ENCODE results near the gene POLN.

Gene POLN

DNA sequence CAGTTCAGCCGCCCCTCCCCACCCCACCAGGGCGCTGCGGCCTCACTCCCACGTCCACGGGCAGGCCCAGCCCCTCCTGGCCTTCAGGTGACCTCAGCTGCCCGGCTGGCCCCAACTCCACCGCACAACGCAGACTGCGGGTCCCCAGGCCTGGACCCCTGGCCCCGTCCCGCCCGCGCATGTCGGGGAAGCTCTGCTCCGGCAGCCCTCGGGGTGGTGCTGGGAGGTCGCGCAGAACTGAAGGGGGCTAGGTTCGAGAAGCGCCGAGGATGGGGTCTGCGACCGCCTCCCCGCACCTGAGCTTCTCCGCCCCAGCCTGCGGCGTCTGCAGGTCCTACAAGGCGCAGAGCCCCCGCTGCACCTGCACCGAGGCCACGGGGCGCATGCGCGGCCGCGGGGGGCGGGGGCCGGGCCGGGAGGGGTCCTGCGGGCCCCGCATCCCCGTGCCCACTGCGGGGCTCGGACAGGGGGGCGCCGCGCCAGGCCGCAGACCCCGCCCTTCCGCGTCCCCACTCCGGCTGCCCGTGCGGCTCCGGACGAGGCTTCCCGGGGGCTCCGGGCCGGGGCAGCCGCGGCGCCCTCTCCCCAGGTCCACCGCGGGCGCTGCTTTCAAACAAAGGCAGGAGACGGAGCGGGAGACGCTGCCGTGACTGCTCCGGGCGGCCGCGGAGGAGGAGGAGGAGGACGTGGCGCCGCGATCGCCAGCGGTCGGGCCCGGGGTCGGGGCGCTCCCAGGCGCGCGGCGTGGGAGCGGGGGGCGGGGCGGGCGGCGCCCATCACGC is 183.5 kb downstream of the POLN start:
- no peak for DNase-seq (ENCODE audit: low read depth)

DNA sequence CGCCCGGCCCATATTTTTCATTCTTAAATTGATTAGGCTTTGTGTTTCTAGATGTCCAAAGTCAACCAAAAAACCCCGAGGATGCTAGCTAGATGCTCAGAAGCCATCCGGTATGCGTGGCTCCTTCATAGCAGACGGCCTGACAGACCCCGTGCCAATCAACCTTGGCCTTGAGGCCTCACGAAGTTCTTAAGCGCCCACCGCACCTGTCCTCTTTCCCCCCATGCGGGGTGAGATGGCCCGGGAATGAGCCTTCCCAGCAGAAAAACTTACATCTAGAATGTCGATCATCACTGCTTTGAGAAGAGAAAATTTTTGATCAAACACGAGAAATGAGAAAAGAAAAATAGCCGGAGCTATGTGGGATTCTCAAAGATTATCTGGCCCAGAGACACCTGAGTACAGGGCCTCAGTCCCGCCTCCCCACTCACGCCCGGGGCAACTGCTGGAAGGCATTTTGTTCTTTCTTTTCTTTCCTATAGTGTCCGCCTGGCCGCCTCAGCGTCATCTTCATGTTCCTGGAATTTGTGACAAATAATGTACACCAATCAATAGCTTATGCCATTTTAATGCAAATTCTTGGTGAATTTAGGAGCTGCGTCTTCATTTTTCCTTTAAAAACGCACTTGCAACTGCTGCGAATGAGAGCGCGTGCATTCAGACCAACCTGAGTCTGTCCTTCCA is 184.4 kb downstream of the POLN start:
- no peak for DNase-seq (ENCODE audit: low read depth)

DNA sequence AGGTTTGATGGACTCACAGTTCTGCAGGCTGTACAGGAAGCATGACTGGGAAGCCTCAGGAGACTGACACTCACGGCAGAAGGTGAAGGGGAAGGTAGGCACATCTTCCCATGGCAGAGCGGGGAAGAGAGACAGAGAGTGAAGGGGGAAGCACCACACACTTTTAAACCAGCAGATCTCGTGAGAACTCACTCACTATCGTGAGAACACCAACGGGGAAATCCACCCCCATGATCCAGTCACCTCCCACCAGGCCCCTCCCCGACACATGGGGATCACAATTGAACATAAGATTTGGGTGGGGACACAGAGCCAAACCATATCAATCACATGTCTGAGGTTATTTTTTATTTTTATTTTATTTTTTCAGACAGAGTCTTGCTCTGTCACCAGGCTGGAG is 187.7 kb downstream of the POLN start:
- DNase-seq (ENCODE audit: low read depth): no peak

DNA sequence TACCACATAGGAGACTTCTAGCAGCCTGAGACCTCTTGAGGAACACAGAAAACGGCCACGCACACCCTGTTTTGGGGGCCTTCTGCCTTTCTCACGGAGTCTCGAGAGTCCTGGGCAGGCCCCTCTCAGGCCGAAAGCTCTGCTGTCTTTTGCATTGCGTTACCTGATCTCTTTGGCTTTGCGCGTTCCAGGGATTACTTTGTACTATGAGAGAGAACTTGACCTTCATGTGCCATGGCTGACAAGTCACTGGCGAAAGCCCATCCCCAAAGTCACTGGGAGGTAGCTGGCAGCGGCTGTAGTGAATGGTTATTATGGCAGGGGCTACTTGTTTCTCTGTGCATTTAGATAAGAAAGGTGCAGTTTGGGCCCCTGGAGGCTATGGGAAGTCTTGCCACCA is 190.8 kb downstream of the POLN start:
- no peak for DNase-seq (ENCODE audit: low read depth)

- no peak for DNase-seq (ENCODE audit: low read depth)
These were observed 192.1 kb downstream of the POLN start for GRCh38 chr4:2049811-2050210.

DNA sequence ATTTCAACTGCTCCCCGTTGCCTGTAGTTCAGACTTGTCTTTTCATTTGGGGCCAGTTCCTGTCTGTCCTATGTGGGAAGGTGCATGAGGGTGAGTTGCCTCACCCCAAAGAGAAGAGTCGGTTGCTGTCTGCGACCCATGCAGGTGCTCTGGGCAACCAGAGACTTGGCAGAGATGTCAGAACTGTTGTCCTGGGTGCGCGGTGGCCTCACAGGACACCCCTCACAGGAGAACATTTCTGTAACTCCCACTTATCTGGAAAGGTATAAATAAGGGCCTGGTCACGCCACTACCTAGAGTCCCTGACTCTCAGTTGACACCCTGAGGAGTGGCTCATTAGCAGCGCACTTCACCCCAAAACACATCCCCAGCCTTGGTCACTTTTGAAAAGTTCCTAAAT is 192.5 kb downstream of the POLN start:
- DNase-seq (ENCODE audit: low read depth): no peak

- DNase-seq (ENCODE audit: low read depth): no peak
These were observed 193.1 kb downstream of the POLN start for GRCh38 chr4:2048831-2049230.

DNA sequence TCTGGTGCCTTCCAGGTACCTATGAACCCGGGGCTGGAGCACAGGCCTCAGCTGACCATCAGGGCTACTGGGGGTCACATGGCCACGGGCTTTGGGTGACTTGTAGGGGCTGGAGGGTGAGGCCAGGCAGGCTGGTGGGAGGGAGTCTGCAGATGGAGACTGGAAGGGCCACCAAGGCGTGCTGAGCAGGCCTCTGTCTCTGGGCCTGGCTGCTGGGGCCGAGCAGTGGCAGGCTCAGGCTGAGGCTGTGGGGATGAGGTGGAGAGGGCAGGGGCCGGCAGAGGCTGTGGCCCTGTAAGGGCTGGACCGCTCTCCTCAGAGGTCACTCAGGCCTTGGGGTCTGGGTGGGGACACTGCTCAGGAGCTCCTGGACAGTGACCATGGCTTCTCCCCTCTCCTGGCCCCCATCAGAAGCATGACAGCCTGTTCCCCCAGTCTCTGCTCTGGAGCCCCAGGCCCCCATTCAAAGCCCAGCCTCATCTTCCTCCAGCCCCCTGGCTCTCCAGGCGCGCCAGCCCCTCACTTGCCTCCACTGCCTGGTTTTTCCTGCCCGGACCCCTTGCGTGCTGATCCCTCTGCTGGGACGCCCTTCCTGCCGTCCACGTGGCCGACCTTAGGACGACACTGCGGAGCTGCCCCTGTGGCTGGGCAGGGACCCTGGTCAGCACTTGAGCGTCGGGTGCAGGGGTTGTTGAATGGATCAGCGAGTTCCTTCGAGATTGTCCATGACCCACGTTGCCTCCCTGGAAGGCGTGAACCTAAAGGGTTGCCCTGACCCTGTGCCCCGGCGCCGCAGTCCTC is 193.9 kb downstream of the POLN start:
- DNase-seq (ENCODE audit: low read depth): no peak

DNA sequence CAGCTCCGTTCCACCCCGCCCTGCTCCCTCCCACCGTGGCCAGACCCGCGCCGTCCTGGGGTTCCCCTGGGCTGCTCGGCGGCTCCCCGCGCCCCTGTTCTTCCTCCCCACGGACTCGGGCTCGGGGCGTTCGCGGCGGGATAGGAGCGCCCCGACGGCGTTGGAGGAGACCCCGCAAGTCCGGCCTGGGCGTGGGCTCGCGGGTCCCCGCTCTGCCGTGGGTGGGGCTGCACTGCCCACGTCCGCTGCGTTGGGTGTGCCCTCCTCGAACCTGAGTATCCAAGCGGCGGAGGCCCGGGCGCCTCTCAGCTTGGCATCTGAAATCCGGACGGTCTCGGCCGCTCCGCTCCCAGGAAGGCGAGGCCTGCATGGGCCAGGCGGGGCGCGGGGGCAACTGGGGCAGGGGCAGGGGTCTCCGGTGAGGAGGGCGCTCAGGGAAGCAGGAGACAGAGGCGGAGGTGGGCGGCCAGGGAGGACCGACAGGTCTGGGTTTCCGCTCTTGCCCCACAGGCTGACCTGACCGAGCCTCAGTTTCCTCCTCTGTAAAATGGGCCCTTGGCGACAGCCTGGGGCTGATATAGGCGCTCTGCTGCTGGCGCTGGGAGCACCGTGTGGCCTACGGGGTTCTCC is 194.8 kb downstream of the POLN start:
- DNase-seq (ENCODE audit: low read depth): no peak

- DNase-seq (ENCODE audit: low read depth): no peak
These were observed 195.6 kb downstream of the POLN start for GRCh38 chr4:2046031-2046961.

GRCh38 chr4:2045518-2045951 is 196.4 kb downstream of the POLN start:
- DNase-seq (ENCODE audit: low read depth): no peak

GRCh38 chr4:2044542-2045517 is 197.1 kb downstream of the POLN start:
- no peak for DNase-seq (ENCODE audit: low read depth)

DNA sequence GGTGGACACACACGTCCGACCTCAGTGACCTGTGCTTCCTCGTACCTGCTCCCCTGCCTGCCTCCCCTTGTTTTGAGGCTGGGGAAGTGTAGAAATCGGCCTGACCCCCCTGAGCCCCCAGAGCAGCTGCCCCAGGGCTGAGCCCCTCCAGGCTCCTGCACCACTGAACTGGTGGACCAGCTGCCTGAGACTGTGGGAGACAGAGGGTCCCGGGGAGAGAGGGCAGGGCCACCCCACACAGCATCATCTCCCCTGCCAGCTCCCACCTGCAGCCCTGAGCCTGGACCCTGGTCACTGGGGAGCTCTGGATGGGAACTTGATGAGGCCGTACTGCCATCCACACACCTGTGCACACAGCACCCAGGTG is 197.8 kb downstream of the POLN start:
- no peak for DNase-seq (ENCODE audit: low read depth)

- no peak for DNase-seq (ENCODE audit: low read depth)
These were observed 198.4 kb downstream of the POLN start for GRCh38 chr4:2043396-2044118.

- no peak for DNase-seq (ENCODE audit: low read depth)
These were observed 198.9 kb downstream of the POLN start for GRCh38 chr4:2042947-2043395.

DNA sequence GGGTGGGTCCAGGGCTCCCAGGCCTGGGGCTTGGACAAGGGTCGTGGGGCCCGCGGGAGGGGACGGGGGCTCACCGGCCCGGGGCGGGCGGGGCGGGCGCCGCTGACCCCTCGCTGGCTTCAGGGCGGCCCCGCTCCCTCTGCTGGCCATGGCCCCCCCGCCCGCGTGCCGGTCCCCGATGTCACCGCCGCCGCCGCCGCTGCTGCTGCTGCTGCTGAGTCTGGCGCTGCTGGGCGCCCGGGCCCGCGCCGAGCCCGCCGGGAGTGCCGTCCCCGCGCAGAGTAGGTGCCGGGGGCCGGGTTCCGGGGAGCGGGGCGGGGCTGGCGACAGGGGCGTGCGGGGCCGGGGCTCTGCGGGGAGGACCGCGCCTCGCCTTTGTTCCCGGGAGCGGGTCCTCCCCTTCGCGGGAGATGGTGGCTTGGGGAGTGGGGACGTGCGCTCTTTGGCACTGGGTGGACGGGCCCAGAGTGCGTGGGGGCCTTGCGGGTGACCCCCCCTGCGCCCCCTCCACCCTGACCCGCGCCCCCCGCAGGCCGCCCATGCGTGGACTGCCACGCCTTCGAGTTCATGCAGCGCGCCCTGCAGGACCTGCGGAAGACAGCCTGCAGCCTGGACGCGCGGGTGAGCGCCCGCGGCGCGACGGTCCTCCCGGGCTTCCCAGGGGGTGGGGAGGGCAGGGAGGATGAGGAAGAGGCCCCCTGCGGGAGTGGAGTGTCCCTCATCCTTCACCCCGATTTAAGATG is 199.5 kb downstream of the POLN start:
- DNase-seq (ENCODE audit: low read depth): peak; percentile 16

- DNase-seq (ENCODE audit: low read depth): peak; percentile 74
These were observed 200.4 kb downstream of the POLN start for GRCh38 chr4:2041239-2042130.
